Dendritic cell treated with granulocyte-macrophage colony-stimulating factor and Interleukin-4, amounts not matched to agents 40 ng/mL and 50 ng/mL, for 4 days (primary cell): ENCODE data around the gene ALPL.

Experiments
- H3K27ac Mint-ChIP-seq: one replicate; pipeline ENCODE4 v1.8.0; 2022; ENCODE audit warnings: mild to moderate bottlenecking, mixed read lengths
- H3K27me3 Mint-ChIP-seq: one replicate; pipeline ENCODE4 v1.8.0; 2022; ENCODE audit warnings: mild to moderate bottlenecking, mixed read lengths
- H3K36me3 Mint-ChIP-seq: one replicate; pipeline ENCODE4 v1.8.0; 2022; ENCODE audit warnings: low read depth, mixed read lengths
- H3K4me1 Mint-ChIP-seq: one replicate; pipeline ENCODE4 v1.8.0; 2022; ENCODE audit warnings: low read depth, mixed read lengths
- H3K4me3 Mint-ChIP-seq: one replicate; pipeline ENCODE4 v1.8.0; 2022; ENCODE audit warnings: mild to moderate bottlenecking, moderate library complexity, mixed read lengths
- H3K9me3 Mint-ChIP-seq: one replicate; pipeline ENCODE4 v1.8.0; 2022; ENCODE audit warnings: mixed read lengths
- intact Hi-C: fragments of 100-400 bp; cut with micrococcal nuclease; formaldehyde crosslinking; loops from one replicate; pipeline ENCODE4 v1.15.0; 2022

ALPL gene

GRCh38 chr1:21495225-21495820 lies 13.9 kb upstream of the ALPL start:
- Mint-ChIP-seq H3K27ac (no peak overlapping the region), H3K27me3 (peaks cover 35% of the 10 kb centered on the region), H3K36me3 (no peaks in the 10 kb centered on the region), H3K4me3 (no peak overlapping the region), H3K4me1 (peaks cover 5% of the 10 kb centered on the region), H3K9me3 (no peaks in the 10 kb centered on the region)
- intact Hi-C loops = no loop called here

DNA sequence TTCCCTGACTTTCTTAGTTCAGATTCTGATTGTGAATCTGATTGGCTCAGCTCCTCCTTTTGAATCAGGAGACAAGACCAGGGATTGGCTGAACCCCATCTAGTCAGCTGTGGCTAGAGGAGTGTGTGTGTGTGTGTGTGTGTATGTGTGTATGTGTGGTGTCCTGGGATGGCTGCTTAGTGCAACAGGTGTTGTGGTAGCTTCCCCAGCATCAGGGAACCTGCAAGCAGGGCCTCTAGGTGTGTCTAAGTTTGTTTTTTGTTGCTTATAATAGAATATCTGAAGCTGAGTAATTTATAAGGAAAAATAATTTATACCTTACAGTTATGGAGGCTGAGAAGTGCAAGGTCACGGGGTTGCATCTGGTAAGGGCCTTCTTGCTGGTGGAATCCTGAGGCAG lies 13.2 kb upstream of the ALPL start:
- Mint-ChIP-seq H3K4me3 (no peak overlapping the region), H3K27me3 (peaks cover 32% of the 10 kb centered on the region), H3K9me3 (no peaks in the 10 kb centered on the region), H3K27ac (no peak overlapping the region), H3K4me1 (peaks cover 5% of the 10 kb centered on the region), H3K36me3 (no peaks in the 10 kb centered on the region)
- intact Hi-C loops = no loop called here

- no peak overlapping the region for H3K27ac Mint-ChIP-seq
- H3K4me1 Mint-ChIP-seq = peaks cover 5% of the 10 kb centered on the region
- H3K9me3 Mint-ChIP-seq = no peaks in the 10 kb centered on the region
- H3K27me3 Mint-ChIP-seq = peaks cover 26% of the 10 kb centered on the region
- no peaks in the 10 kb centered on the region for H3K36me3 Mint-ChIP-seq
- H3K4me3 Mint-ChIP-seq = no peak overlapping the region
- intact Hi-C loops = no loop called here
These were observed 12.3 kb upstream of the ALPL start for GRCh38 chr1:21496886-21497285.

DNA sequence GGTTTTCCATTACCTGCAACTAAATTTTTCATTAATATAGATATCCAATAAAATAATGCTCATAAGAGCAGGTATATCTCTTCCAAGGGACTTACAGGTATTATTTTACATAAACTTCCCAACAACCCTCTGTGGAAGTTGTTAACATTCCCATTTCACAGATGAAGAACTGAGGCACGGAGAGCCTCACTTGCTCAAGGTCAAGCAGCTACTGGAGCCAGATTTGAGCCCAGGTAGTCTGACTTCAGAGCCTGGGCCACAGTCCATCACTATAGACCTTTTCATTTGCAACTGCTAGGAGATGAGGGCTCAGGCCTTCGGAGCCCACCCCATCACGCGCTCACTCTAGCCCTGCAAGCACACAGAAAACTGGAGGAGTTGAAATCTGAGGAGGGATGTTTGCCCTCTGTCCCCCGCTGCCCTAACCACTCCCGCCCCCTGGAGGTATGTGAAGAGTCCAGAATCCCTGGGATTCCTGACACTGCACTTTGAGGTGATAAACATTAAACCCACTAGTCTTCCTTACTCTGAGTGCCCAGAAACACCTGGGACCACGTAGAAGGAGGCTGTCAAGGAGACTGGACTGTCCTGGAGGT lies 11.7 kb upstream of the ALPL start:
- Mint-ChIP-seq H3K27ac (no peak overlapping the region), H3K36me3 (no peaks in the 10 kb centered on the region), H3K4me1 (peaks cover 5% of the 10 kb centered on the region), H3K9me3 (no peaks in the 10 kb centered on the region), H3K27me3 (peaks cover 26% of the 10 kb centered on the region), H3K4me3 (no peak overlapping the region)
- intact Hi-C loops = no loop called here

- no peaks in the 10 kb centered on the region for H3K9me3 Mint-ChIP-seq
These were observed 9.8 kb upstream of the ALPL start for GRCh38 chr1:21499283-21499950.

GRCh38 chr1:21503706-21504377 lies 5.4 kb upstream of the ALPL start:
- Mint-ChIP-seq H3K27ac (no peak overlapping the region), H3K4me3 (no peak overlapping the region), H3K36me3 (no peaks in the 10 kb centered on the region), H3K27me3 (peaks cover 47% of the 10 kb centered on the region), H3K4me1 (peaks cover 4% of the 10 kb centered on the region), H3K9me3 (no peaks in the 10 kb centered on the region)
- intact Hi-C loops = no loop called here

More at GRCh38 chr1:21499283-21499950, 9.8 kb upstream of the ALPL start:
- no peaks in the 10 kb centered on the region for H3K36me3 Mint-ChIP-seq
- intact Hi-C loops = no loop called here
- peaks cover 5% of the 10 kb centered on the region for H3K4me1 Mint-ChIP-seq
- H3K27me3 Mint-ChIP-seq = peaks cover 30% of the 10 kb centered on the region
- no peak overlapping the region for H3K4me3 Mint-ChIP-seq
- H3K27ac Mint-ChIP-seq = no peak overlapping the region

GRCh38 chr1:21506804-21507203 lies 2.4 kb upstream of the ALPL start:
- intact Hi-C loops = loop anchor here (5.0 kb wide), 1 partner anchor 90 kb away; no protein-coding TSS in a partner anchor
- H3K9me3 Mint-ChIP-seq = no peaks in the 10 kb centered on the region
- H3K27me3 Mint-ChIP-seq = peaks cover 64% of the 10 kb centered on the region
- peaks cover 7% of the 10 kb centered on the region for H3K4me1 Mint-ChIP-seq
- H3K4me3 Mint-ChIP-seq = no peak overlapping the region
- H3K36me3 Mint-ChIP-seq = no peaks in the 10 kb centered on the region
- H3K27ac Mint-ChIP-seq = no peak overlapping the region

DNA sequence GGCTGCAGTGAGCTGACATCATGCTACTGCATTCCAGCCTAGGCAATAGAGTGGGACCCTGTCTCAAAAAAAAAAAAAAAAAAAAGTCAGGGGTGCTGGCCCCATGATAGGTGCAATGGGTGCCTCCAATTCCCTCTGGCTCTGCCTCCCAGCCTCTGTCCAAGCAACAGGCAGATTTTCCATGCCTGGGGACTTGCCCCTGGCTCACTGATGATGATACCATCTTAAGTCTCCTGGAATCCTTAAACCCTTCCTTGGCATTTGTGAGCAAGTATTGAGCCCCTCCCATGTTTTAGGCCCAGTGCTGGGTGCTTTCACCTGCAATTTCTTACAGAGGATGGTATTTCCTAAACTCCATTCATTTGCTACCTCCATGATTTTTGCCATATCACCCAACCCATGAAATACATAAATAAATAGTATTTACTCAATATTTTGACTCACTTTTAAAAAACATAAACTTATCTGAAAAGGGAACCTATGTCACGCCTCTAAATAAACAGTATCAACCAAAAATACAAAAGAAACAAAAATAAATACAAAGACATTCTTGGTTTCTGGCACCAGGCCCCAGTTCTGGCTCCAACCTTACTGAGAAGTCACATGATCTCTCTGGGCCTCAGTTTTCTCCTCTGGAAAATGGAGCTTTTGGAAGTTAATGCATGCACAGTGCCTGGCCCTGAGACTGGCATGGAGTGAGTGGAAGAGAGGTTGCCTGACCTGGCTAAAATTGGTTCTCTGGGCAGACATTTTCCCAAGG lies 1.5 kb upstream of the ALPL start:
- H3K4me3 Mint-ChIP-seq = no peak overlapping the region
- peaks cover 70% of the 10 kb centered on the region for H3K27me3 Mint-ChIP-seq
- intact Hi-C loops = loop anchor here (2.0 to 5.0 kb wide), 3 partner anchors 27 to 151 kb away; no protein-coding TSS in a partner anchor
- peaks cover 7% of the 10 kb centered on the region for H3K4me1 Mint-ChIP-seq
- H3K36me3 Mint-ChIP-seq = no peaks in the 10 kb centered on the region
- H3K9me3 Mint-ChIP-seq = no peaks in the 10 kb centered on the region
- H3K27ac Mint-ChIP-seq = no peak overlapping the region

GRCh38 chr1:21508580-21509350 lies 458 bp upstream of the ALPL start:
- Mint-ChIP-seq H3K27ac (no peak overlapping the region), H3K4me3 (no peak overlapping the region), H3K4me1 (peaks cover 7% of the 10 kb centered on the region), H3K36me3 (no peaks in the 10 kb centered on the region), H3K9me3 (no peaks in the 10 kb centered on the region), H3K27me3 (peaks cover 68% of the 10 kb centered on the region)
- intact Hi-C loops = loop anchor here (2.0 to 5.0 kb wide), 3 partner anchors 26 to 150 kb away; no protein-coding TSS in a partner anchor

DNA sequence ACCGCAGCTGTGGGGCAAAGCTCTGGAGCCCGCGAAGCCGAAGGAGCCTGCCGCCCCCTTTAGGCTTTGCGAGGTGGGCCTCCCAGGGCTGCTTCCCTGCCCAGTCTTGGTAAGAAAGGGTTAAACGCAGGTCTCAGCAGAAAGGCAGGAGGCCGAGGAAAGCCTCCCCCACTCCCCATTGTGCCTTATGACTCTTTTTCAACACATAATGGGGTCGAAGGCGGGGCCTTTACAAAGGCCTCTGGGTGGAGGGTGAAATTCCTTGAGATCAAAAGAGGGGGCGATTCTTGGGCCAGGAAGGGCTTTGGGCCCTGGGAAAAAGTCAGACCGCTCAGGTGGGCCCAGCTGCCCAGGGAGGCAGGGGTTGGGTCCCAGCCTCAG lies 880 bp downstream of the ALPL start:
- H3K4me1 Mint-ChIP-seq = peaks cover 7% of the 10 kb centered on the region
- no peaks in the 10 kb centered on the region for H3K9me3 Mint-ChIP-seq
- no peak overlapping the region for H3K4me3 Mint-ChIP-seq
- no peak overlapping the region for H3K27ac Mint-ChIP-seq
- H3K36me3 Mint-ChIP-seq = no peaks in the 10 kb centered on the region
- intact Hi-C loops = no loop called here
- H3K27me3 Mint-ChIP-seq = peaks cover 78% of the 10 kb centered on the region

DNA sequence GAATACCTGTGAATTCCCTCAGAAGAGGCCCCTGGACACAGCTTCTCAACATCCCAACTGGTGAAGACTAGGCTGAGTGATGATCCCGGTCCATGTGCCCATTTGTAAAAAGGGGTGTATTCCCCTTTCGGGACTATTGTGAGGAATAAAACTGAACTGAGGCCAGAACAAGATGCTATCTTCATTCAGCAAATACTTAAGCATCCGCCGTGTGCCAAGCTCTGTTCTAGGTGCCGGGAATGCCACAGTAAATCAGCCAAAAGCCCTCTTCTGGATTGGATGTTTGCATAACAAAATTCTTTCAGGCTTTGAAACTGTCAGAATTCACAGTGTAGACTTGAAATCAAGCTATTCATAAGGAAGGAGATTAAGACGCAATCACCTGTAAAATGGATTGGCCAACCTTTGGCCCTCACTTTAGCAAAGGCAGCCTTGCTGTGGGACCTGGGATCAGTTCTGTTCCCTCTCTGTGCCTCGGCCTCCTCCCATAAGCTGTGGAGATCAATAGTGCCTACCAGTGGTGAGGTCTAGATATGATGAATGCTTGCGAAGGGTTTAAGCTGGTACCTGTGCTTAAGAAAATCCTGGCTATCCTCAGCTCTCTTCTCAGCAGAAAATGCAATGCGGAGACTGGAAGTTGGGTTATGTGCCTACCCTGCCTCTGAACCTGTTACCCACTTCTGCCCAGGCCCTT lies 1.8 kb downstream of the ALPL start:
- Mint-ChIP-seq H3K4me3 (no peak overlapping the region), H3K27ac (no peak overlapping the region), H3K27me3 (peaks cover 77% of the 10 kb centered on the region), H3K4me1 (peaks cover 7% of the 10 kb centered on the region), H3K36me3 (no peaks in the 10 kb centered on the region), H3K9me3 (no peaks in the 10 kb centered on the region)
- intact Hi-C loops = no loop called here

GRCh38 chr1:21511579-21512522 lies 2.6 kb downstream of the ALPL start:
- intact Hi-C loops = no loop called here

More at GRCh38 chr1:21511579-21512522, 2.6 kb downstream of the ALPL start:
- peaks cover 7% of the 10 kb centered on the region for H3K4me1 Mint-ChIP-seq
- H3K4me3 Mint-ChIP-seq = no peak overlapping the region
- H3K9me3 Mint-ChIP-seq = no peaks in the 10 kb centered on the region
- H3K27ac Mint-ChIP-seq = no peak overlapping the region
- peaks cover 76% of the 10 kb centered on the region for H3K27me3 Mint-ChIP-seq
- H3K36me3 Mint-ChIP-seq = no peaks in the 10 kb centered on the region
